Ovary (tissue), 3 donors: ENCODE data around the gene PIK3R6.

Experiments
- CTCF ChIP-seq, 3 donors: fragments of 450-650 bp in 2 of 3; fragments of 200-600 bp in 1 of 3; IDR thresholded peaks; one replicate each; pipeline versions ENCODE4 v1.5.1 to v1.8.0; 2016 to 2022; ENCODE audit warnings: antibody characterized with exemption in 3 of 3, mild to moderate bottlenecking in 1 of 3
- EP300 ChIP-seq: sonication (generic); formaldehyde crosslinking; IDR thresholded peaks from one replicate; pipeline ENCODE4 v1.6.1; 2017; ENCODE audit warnings: antibody characterized with exemption
- POLR2A ChIP-seq: fragments of 450-650 bp; IDR thresholded peaks from one replicate; pipeline ENCODE4 v1.6.1; 2017; ENCODE audit warnings: antibody characterized with exemption, mild to moderate bottlenecking, moderate library complexity
- donor health status: DM: no; HTN: no; CAD: no.

DNA sequence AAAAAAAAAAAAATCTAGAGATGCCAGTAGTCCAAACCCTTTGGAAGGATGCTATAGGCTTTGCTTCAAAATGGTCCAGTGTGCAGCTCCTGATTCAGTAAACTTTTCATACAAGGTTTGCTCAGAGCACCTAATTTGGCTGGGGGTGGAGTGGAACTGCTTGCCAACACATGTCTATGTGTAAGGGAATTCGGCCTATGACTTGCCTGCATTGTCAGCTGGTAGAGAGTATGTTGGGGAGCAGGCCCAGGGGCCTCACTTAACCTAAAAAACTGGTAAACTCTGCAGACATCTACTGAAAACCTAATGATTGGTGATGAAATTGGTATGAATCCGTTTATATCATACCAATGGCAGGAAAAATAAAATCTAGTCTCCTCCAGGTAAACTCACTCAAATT is 66.8 kb downstream of the PIK3R6 start:
- TF ChIP-seq POLR2A (no peak), CTCF (IDR thresholded peaks at IDR 0.05) (no peak), EP300 (no peak)
